Measurements from ENCODE around the gene UBE4A.

UBE4A gene

GRCh38 chr11:118359295-118359958 is at the start of gene UBE4A:
UBE4A (plus strand) TSS chr11:118359600; CDS start chr11:118365081, 5,481 bp downstream.
- peak within 1 kb of the TSS; percentile 71 to 85 for H3K4me3 ChIP-seq (ENCODE audit: low read depth in 1 of 2, low read length in 2 of 2)
- H3K9ac ChIP-seq (ENCODE audit: low read depth, low read length) = peak within 1 kb of the TSS; percentile 70
- DNase-seq = peak; percentile 98
- peak within 1 kb of the TSS; percentile 95 for H3K4me2 ChIP-seq (ENCODE audit: insufficient read depth, low read length)
- peak; percentile 89 for ATAC-seq (ENCODE audit: insufficient read depth, low read depth)
- H3K27me3 ChIP-seq (ENCODE audit: insufficient read depth, low read length, poor library complexity) = no peaks in the 10 kb centered on the region
- peak within 1 kb of the TSS; percentile 75 for H2AFZ ChIP-seq (ENCODE audit: low read depth, low read length)
- no peaks in the 10 kb centered on the region for H3K9me3 ChIP-seq (ENCODE audit: insufficient read depth, low read length, severe bottlenecking)
- peaks cover 19% of the 10 kb centered on the region for H3K36me3 ChIP-seq (ENCODE audit: insufficient read depth, low read length)
- H4K20me1 ChIP-seq (ENCODE audit: insufficient read depth, low read length) = 0 out of 2 replicates have a peak, but pooled peaks cover 2% of the 10 kb centered on the region
- peak within 1 kb of the TSS; percentile 82 for H3K27ac ChIP-seq (ENCODE audit: low read length)
- H3K4me1 ChIP-seq (ENCODE audit: insufficient read depth, low read length) = peaks cover 39% of the 10 kb centered on the region
- TF ChIP-seq CTCF (IDR thresholded peaks at IDR 0.05; ENCODE audit: borderline replicate concordance, extremely low read depth, low read length, poor library complexity, severe bottlenecking) = no peak
- no peak for TF ChIP-seq EZH2 (IDR thresholded peaks at IDR 0.05; ENCODE audit: borderline replicate concordance, low read depth, low read length, severe bottlenecking)
- H3K79me2 ChIP-seq (ENCODE audit: insufficient read depth, low read length) = peaks cover 50% of the 10 kb centered on the region

GRCh38 chr11:118310271-118310670 is 49.1 kb upstream of the UBE4A start:
- TF ChIP-seq EZH2 (IDR thresholded peaks at IDR 0.05; ENCODE audit: borderline replicate concordance, low read depth, low read length, severe bottlenecking) = no peak
- no peak for TF ChIP-seq CTCF (IDR thresholded peaks at IDR 0.05; ENCODE audit: borderline replicate concordance, extremely low read depth, low read length, poor library complexity, severe bottlenecking)
- no peak overlapping the region for H3K4me3 ChIP-seq (ENCODE audit: low read depth in 1 of 2, low read length in 2 of 2)
- H3K9ac ChIP-seq (ENCODE audit: low read depth, low read length) = no peak overlapping the region
- H3K79me2 ChIP-seq (ENCODE audit: insufficient read depth, low read length) = peaks cover 89% of the 10 kb centered on the region
- no peak for DNase-seq
- no peak for ATAC-seq (ENCODE audit: insufficient read depth, low read depth)
- no peak overlapping the region for H3K4me2 ChIP-seq (ENCODE audit: insufficient read depth, low read length)
- H3K27me3 ChIP-seq (ENCODE audit: insufficient read depth, low read length, poor library complexity) = no peaks in the 10 kb centered on the region
- peak overlapping the region; percentile 26; the same call in 1 of the 2 replicates for H3K27ac ChIP-seq (ENCODE audit: low read length)
- H2AFZ ChIP-seq (ENCODE audit: low read depth, low read length) = no peak overlapping the region
- peaks cover 90% of the 10 kb centered on the region for H3K36me3 ChIP-seq (ENCODE audit: insufficient read depth, low read length)
- no peaks in the 10 kb centered on the region for H3K9me3 ChIP-seq (ENCODE audit: insufficient read depth, low read length, severe bottlenecking)
- peaks cover 96% of the 10 kb centered on the region for H3K4me1 ChIP-seq (ENCODE audit: insufficient read depth, low read length)
- H4K20me1 ChIP-seq (ENCODE audit: insufficient read depth, low read length) = no peaks in the 10 kb centered on the region

GRCh38 chr11:118310781-118311485 is 48.5 kb upstream of the UBE4A start:
- no peaks in the 10 kb centered on the region for H3K27me3 ChIP-seq (ENCODE audit: insufficient read depth, low read length, poor library complexity)
- peak overlapping the region; percentile 62 for H3K27ac ChIP-seq (ENCODE audit: low read length)
- H3K79me2 ChIP-seq (ENCODE audit: insufficient read depth, low read length) = peaks cover 83% of the 10 kb centered on the region
- no peaks in the 10 kb centered on the region for H3K9me3 ChIP-seq (ENCODE audit: insufficient read depth, low read length, severe bottlenecking)
- H3K36me3 ChIP-seq (ENCODE audit: insufficient read depth, low read length) = peaks cover 88% of the 10 kb centered on the region
- H3K4me1 ChIP-seq (ENCODE audit: insufficient read depth, low read length) = peaks cover 96% of the 10 kb centered on the region
- H3K4me3 ChIP-seq (ENCODE audit: low read depth in 1 of 2, low read length in 2 of 2) = no peak overlapping the region
- H3K9ac ChIP-seq (ENCODE audit: low read depth, low read length) = peak overlapping the region; percentile 22; the same call in 1 of the 2 replicates
- no peaks in the 10 kb centered on the region for H4K20me1 ChIP-seq (ENCODE audit: insufficient read depth, low read length)
- peak overlapping the region; percentile 23; the same call in 1 of the 2 replicates for H3K4me2 ChIP-seq (ENCODE audit: insufficient read depth, low read length)
- TF ChIP-seq CTCF (IDR thresholded peaks at IDR 0.05; ENCODE audit: borderline replicate concordance, extremely low read depth, low read length, poor library complexity, severe bottlenecking) = no peak
- TF ChIP-seq EZH2 (IDR thresholded peaks at IDR 0.05; ENCODE audit: borderline replicate concordance, low read depth, low read length, severe bottlenecking) = no peak
- ATAC-seq (ENCODE audit: insufficient read depth, low read depth) = no peak
- H2AFZ ChIP-seq (ENCODE audit: low read depth, low read length) = no peak overlapping the region
- no peak for DNase-seq

Data from DND-41 (cell line).